DMS79 (cell line): ENCODE data around the gene PODXL2.
A peak's percentile ranks its signal among the peaks of the same experiment; 100 is the strongest.

Experiments used
- DNase-seq: peaks from one replicate; lab custom pipeline; 2025; lab: John Stamatoyannopoulos, UW

Gene PODXL2

DNA sequence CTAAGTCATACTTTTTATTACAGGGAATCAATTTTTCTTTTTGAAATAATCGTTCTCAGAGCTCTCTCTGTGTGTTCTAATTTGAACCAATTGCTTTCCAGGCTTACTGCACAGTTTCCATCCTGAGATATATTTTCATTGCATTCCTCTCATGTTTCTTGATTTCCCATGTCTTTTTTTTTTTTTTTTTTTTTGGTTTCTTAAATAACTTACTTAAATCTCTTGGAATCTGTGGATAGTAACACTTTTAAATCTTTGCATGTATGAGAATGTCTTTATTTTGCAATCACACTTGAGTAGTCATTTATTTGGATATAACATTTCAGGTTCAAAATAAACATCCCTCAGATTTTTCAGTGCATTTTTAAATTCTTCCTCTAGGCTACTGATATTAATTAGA lies 29.2 kb downstream of the PODXL2 start:
- no peak for DNase-seq

DNA sequence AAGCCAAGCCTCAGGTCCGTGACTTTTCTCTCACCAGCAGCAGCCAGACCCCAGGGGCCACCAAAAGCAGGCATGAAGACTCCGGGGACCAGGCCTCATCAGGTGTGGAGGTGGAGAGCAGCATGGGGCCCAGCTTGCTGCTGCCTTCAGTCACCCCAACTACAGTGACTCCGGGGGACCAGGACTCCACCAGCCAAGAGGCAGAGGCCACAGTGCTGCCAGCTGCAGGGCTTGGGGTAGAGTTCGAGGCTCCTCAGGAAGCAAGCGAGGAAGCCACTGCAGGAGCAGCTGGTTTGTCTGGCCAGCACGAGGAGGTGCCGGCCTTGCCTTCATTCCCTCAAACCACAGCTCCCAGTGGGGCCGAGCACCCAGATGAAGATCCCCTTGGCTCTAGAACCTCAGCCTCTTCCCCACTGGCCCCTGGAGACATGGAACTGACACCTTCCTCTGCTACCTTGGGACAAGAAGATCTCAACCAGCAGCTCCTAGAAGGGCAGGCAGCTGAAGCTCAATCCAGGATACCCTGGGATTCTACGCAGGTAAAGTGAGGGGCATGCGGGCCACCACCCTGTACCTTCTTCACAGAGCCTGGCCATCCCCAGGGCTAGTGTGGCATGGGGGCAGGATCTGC lies 31.8 kb downstream of the PODXL2 start:
- DNase-seq, result no peak

DNA sequence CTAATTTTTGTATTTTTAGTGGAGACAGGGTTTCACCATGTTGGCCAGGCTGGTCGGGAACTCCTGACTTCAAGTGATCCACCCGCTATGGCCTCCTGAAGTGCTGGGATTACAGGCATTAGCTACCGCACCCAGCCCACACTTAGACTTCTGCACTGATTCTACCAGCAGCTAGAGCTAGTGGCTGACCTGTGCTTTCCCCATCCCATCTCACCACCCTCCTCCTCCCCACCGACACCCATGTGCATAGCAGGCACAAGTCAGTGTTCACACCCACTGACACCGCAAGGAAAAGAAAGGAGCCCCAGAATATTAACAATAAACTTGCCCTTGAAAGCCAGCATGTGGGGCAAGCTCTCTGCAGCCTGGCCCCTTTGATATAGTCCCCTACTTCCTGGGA lies 32.6 kb downstream of the PODXL2 start:
- DNase-seq, result no peak

- no peak for DNase-seq
Measured at GRCh38 chr3:127662001-127662469, 33.0 kb downstream of the PODXL2 start.

- no peak for DNase-seq
Measured at GRCh38 chr3:127663151-127663550, 34.2 kb downstream of the PODXL2 start.

DNA sequence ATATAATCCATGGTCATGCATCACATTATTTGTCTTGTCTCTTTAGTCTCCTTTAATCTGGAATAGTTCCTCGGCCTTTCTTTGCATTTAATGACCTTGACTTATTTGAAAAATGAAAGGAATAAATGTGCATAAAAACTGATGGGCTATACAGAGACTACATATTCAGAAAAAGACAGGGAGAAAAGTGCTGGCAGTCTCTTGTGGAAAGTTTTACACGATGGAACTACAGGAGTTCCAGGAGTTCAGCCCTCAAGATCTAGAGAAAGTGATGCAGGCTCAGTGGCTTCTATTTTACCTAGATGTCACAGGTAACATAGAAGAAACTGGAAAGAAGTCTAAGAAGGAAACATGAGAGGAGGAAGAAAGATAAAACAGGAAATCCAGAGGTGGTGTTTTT lies 36.2 kb downstream of the PODXL2 start:
- DNase-seq, result no peak

DNA sequence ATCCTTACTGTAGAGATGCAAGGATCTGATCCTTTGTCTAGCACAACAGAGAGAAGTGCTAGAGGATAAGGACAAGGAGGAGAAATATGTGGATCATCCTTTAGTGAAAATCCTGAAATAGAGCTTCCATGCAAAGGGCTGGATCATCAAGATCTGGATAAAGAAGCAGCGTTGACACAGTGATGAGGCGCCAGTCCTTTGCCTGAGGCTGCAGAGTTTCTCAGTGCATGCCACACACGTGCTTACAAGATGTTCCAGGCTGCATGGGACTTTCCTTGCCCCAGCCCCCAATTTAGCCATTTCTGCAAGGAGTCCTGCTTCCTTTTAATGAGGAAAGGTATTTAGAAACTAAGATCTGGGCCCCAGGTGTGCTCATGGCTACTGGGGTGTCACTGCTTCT lies 36.6 kb downstream of the PODXL2 start:
- DNase-seq, result no peak

DNA sequence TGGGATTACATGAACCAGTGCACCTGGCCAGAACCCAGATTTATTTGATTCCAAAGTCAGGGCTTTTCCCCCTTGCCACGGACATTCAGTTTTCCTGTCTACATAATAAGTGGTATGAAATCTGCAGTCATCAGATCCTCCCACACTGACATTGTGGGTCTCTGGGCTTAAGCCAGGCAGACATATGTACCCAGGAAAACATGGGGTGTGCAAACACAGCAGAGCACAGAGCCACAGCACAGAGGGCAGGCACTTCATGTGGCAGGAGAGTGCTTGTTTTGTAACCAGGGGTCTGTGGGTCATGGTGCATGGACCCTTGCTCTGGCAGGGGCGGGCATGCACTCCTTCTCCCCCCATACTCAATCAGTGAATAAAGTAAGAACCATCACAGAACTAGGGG lies 37.7 kb downstream of the PODXL2 start:
- DNase-seq, result no peak

DNA sequence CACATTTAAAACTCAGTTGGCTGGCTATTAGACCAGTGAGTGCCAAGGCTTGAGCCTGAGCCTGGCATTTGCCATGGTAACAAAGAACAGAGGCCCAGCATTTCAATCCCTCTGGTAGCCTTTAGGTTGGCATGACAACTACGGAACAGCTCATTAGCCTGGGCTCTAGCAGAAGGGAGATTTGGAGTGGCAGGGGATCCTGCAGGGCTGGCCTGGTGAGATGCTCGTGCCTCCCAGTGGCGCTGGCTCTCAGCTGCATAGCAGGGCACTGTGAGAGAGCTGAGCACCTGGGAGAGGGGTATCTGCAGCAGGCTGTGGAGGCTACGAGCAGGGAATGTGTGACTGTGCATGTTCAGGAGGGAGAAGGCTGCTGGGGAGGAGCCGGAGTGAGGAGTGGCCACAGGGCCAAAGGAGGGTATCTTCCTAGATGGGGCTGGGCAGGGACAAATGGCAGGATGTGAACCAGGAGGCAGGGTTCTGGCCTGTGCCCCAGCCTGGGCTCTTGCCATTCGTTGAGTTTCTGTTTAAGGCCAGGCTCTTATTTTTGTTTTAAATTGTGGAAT lies 38.2 kb downstream of the PODXL2 start:
- no peak for DNase-seq

DNA sequence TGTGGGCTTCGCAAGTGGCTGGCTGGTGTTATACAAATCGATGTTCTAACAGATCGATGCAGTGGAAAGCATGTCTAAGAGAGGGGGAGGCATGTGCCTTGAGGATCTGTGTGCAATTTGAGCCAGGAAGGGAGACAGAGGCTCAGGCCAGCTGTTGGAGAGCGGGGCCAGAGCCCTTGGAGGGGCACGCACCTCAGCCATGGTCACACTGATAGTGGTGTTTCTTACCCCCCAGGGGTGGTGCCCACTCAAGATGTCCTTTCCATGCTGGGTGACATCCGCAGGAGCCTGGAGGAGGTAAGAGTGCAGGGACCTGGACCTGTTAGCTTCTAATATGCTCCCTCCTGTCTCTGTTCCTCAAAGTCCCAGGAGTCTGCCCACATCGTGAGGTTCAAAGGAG lies 39.9 kb downstream of the PODXL2 start:
- no peak for DNase-seq

- DNase-seq, result no peak
Measured at GRCh38 chr3:127669541-127670228, 40.7 kb downstream of the PODXL2 start.

DNA sequence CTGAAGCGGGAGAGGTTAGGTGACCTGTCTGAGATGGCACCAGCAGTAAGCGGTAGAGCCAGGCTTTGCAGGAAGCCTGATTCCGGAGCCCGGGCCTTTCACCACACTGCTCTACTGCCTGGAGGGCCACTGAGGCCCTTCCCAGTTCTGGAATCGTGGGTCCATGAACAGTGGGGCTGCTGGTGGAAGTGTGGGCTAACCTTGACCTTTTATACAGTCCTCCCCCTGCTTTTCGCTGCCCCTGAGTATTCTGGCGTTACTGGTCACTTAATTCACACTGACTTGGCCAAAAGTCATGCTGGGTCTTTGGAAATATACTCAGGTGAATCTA lies 41.2 kb downstream of the PODXL2 start:
- no peak for DNase-seq

DNA sequence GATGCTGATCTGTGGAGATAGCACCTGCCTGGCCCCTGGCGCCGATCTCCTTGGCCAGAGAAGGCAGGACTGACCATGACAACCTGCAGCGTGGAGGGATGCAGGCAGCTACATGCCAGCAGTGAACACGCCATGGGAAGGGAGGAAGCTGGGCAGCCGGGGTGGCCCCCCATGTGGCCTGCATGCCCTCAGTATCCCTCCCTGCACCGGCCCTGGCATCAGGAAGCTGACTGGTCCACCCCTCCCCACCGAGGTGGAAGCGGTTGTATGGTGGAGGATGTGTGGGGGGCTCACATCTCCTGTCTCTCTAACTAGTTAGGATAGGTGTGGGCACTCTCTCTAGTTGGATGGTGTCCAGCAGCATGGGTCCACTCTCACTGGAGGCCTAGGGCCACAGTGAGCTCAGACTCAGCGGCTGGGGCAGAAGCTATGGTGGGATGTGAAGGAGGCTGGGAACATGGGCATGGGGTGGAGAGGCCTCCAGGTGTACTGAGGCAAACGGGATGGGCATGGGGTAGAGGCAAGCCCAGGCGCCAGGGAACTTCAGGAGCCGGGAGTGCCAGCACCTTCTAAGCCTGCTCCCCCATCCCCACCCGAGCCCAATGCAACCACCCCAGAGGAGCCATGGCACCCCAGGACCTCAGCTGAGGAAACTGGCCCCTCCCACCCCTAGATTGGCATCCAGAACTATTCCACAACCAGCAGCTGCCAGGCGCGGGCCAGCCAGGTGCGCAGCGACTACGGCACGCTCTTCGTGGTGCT lies 42.0 kb downstream of the PODXL2 start:
- no peak for DNase-seq

DNA sequence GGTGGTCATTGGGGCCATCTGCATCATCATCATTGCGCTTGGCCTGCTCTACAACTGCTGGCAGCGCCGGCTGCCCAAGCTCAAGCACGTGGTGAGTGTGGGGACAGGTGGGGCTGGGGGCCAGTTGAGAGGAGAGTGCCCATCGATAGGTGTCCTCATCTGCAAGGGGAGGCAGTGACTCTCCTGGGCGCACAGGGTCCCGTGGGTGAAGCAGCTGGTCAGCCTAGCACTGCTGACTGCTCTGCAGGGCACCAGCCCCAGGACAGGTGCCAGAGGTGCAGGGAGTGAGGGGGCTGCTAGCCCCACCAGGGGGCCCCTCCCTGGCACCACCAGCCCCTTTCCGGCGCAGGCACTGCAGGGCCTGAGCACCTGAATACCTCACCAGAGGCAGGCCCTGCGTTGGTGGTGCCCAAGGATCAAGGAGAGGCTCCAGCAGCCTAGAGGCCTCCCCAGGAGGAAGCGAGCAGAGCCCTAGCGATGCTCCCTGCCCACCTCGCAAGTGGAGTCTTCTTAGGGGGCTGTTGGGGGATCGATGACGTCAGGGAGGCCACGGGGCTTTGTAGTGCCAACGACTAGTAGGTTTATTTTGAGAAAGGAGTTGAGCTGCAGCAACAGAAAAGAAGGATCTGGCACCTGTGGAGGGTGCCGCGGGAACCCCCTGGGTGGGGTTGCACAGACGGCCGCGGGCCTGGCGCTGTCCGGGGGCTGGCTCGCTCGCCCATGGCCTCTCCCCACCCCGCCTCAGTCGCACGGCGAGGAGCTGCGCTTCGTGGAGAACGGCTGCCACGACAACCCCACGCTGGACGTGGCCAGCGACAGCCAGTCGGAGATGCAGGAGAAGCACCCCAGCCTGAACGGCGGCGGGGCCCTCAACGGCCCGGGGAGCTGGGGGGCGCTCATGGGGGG lies 42.8 kb downstream of the PODXL2 start:
- DNase-seq, result no peak

GRCh38 chr3:127672429-127673190 lies 43.6 kb downstream of the PODXL2 start, which contains the start of gene ABTB1:
ABTB1 (plus strand) TSS chr3:127672952; CDS start chr3:127673026, 74 bp downstream.
- peak; percentile 41 for DNase-seq

DNA sequence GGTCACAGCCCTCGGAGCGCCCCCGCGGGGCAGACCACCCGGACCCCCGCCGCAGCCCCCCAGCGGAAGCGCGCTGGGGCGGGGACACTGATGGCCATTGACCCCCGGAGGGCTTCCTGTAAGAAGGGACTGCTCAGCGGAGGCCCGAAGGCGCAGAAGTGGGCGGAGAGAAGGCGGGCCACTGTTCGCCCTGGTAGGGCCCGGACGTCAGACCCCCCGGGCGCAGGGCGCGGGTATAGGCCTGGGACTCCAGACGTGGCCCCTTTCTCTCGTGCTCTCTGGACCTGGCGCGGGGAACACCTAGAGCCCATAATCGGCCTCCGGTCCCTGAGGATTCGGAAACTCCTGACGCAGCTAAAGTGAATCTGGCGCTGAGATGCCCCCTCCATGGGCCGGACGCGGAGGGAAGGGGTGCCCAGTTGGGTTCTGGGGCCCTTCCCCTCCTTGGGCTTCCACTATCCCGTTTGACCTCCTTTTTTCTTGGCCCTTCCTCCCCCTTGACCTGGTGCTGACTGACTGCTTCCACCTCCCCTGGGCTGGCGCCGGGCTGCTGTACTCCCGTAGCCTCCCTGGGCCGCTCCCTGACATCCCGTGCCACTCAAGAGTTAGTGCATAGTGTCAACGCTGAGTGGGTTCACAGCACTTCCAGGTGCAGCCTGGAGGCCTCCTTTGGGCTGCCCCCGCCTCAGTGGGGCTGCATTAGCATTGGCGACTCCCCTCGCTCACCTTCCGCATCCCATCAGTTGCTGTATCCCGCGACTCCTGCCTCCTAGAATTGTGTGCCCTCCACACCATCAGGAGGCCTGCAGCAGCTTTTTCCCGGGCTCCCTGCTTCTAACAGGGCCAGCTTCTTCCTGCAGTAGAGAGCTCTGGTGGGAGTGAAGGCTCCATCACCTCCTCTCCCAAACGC lies 44.5 kb downstream of the PODXL2 start:
- no peak for DNase-seq

DNA sequence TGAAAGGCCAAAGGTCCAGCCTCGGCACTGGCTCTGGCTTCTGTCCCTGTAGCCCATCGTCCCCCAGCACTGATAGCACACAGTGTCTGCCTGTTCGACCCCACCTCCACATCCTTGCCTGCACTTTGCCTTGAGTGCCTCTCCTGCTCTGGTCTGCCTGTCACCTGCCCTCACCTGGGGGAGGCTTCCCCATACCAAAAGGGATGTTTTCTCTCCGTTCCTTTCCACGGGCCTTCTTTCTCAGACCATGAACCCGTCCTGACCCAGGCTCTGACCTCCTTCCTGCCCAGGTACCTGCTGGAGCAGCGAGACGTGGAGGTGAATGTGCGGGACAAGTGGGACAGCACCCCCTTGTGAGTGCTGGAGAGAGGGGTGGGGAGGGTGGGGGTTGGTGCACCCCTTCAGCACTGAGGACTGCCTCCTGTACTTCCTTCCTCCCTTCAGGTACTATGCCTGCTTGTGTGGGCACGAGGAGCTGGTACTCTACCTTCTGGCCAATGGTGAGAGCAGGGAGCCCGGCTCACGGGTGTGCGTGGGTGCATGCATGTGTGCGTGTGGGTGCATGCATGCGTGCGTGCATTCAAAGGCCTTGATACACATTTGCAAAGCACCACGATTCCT lies 45.2 kb downstream of the PODXL2 start:
- no peak for DNase-seq

DNA sequence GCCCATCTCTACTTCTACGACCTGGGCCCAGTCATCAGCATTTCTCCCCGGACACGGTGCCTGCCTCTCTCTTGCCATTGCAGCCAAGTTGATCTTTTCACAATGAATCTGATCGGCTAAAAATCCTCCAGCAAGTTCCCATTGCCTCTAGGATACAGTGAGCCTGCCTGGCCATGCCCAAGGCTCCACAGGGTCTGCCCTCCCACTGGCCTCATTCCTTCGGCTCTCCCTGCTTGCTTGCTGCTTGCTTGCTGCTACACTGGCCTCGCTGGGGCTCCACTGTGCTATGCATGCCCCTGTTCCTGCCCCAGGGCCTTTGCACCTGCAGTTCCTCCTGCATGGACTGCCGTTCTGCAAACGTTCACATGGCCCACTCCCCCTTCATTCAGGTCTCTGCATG lies 45.8 kb downstream of the PODXL2 start:
- DNase-seq, result no peak

DNA sequence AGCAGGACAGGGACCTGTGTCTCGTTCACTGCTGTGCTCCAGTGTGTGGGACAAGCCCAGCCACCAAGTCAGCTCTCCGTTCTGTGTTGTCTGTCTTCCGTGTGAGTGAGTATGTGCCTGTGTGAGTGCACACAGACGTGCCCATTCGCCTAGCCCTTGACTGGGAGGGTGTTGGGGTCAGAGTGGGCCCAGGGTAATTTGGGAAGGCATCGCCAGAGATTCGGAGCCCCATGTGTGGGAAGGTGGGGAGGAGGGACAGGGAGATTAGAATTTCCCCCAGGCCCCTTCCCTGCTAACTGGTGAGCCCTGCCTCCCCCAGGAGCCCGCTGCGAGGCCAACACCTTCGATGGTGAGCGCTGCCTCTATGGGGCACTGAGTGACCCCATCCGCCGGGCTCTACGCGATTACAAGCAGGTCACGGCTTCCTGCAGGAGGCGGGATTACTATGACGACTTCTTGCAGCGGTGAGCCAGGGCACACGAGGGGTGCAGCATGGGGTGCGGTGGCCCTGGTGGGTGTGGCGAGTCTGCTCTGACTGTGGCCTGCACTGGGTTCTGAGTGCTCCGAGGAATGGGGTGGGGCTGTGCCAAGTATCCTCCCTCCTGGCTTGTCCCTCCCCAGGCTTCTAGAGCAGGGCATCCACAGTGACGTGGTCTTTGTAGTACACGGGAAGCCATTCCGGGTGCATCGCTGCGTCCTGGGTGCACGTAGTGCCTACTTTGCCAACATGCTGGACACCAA lies 46.8 kb downstream of the PODXL2 start:
- DNase-seq, result no peak
